Stimulated activated CD4-positive, alpha-beta T cell treated with anti-CD3 and anti-CD28 coated beads, Interleukin-4, amount 100 ng/mL, for 4 hours (primary cell): ENCODE measurements around the gene TNNI3.
"Not testable (repeated sequence)": the region's sequence is repeated elsewhere in the genome, so short reads cannot be mapped to it uniquely, and the experiment has no call there.

Experiments
- DNase-seq, 2 experiments: peaks; one replicate each; pipeline ENCODE4 v3.0.0-alpha.2; 2020

TNNI3 gene

GRCh38 chr19:55172741-55173140, 15.2 kb upstream of the TNNI3 start:
- DNase-seq = no peak

DNA sequence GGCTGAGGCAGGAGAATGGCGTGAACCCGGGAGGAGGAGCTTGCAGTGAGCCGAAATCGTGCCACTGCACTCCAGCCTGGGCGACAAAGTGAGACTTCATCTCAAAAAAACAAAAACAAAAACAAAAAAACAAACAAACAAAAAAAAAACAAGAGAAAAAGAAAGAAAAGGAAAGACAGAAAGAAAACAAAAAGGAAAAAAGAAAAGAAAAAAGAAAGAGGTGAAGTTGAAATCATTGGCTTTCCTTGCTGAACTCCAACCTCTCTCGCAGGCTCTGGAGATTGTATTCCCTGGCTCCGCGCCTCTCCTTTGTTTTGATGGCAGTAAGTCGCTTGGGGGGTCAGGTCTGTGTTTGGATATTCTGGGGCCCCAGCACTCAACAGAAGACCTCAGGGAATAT, 14.8 kb upstream of the TNNI3 start:
- not testable (repeated sequence) for DNase-seq

GRCh38 chr19:55171440-55171839, 13.9 kb upstream of the TNNI3 start:
- DNase-seq = no peak

- no peak for DNase-seq
These were observed 11.6 kb upstream of the TNNI3 start for GRCh38 chr19:55169136-55169535.

DNA sequence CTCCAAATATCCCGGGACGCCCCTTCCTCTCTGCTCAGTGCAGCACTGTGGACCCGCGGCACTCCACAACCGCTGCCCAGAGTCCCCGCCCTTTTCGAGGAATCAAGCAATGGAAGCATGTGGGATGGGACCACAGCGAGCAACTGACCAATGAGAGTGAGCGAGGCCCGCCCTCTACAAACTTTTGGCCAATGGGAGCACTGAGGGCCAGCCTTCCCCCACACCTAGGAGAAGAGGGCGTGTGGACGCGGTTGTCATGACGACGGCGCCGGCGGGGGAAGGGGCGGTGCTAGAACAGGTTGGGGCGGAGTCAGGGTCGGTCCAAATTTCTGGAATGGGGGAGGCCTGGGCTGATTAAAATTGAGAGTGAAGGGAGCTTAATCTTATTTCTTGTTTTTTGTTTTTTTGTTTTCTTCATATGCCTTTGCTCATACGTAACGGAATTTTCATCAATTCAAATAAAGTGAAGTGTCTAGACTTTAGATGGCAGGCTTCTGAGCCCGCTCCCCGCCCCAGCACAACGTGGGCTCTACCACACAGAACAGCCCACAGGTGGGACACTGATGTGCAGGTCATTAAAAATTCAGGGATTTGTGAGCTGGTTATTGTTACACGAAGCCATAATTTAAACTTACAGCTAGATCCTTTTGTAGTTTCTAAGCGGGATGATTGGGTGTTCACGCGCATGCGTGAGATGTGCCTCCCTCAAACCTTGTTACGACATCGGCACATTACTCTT, 9.2 kb upstream of the TNNI3 start, which contains the start of gene DNAAF3:
TSS of gene DNAAF3 (minus strand) at position 84 of the 739 bp plus-strand sequence. CDS start 200 bp downstream, outside the sequence.
- DNase-seq = peak; percentile 68 to 70

DNA sequence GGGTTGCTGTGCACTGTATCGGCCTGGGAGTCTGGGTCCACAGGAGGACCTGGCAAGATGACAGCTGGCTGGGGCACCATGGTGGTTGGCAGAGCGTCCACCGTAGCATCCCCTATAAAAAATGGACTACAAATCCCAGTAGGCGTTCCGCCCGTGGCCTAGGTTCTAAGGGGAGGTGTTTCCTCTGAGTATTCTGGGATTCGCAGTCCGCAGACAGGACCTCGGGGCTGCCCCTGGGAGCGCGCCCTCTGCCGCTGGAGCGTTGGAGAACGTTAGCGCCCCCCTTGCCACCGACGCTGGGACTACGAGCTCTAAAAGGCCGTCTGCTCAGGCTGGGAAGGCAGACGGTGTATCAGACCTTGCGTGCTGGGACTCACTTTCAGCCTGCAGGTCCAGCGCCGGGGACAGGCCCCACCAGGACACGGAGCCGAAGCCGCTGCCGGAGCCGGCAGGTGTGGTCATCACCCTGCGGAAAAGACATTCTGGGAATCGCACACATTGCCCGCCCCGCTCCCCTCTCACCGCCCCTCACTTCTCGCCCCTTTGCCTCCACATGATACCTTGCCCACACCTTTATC, 8.5 kb upstream of the TNNI3 start:
- DNase-seq = peak; percentile 38 to 48

GRCh38 chr19:55161571-55162322, 4.2 kb upstream of the TNNI3 start:
- no peak for DNase-seq

- no peak for DNase-seq
These were observed 3.4 kb upstream of the TNNI3 start for GRCh38 chr19:55160986-55161365.

DNA sequence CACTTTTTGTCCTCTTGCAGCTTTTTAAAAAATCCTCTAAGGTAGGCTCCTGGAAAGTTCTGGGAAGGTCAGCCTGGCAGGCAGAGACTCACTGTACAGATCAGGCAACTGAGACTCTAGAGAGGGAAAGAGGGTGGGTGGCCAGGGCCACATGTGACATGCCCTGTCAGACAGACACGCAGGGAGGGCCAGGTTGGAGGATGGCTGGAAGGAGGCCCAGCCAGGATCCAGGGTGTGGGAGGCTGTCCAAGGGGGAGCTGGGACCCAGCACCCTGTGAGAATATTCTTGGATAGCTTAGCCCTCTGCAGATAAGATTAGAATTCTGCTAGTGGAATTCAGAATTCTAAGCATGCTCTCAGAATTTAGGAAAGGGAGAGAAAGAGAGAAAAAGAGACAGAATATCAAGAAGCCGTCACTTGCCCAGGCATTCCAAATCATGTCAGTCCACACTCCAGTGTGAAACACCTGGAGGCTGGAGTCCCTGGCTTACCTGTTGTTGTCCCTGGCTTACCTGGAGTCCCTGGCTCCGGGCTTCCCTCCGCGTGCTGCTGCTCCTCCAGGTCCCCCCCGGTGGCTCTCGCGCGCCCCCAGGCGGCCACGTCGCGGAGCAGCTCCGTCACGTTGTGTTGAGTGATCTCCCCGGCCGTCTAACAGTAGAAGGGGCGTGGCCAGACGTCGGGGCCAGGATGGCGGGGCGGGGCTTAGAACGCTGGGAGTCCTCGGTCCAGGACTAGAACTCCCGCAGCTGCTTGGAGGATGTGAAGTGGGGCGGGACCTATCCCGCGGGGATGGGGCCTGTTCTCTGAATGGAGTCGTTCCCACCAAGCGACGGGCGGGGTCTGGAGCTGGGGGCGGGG, 2.8 kb upstream of the TNNI3 start:
- DNase-seq = peak; percentile 84 to 85

- DNase-seq = no peak
These were observed 1.6 kb upstream of the TNNI3 start for GRCh38 chr19:55158848-55159749.

GRCh38 chr19:55158423-55158822, 891 bp upstream of the TNNI3 start:
- no peak for DNase-seq

DNA sequence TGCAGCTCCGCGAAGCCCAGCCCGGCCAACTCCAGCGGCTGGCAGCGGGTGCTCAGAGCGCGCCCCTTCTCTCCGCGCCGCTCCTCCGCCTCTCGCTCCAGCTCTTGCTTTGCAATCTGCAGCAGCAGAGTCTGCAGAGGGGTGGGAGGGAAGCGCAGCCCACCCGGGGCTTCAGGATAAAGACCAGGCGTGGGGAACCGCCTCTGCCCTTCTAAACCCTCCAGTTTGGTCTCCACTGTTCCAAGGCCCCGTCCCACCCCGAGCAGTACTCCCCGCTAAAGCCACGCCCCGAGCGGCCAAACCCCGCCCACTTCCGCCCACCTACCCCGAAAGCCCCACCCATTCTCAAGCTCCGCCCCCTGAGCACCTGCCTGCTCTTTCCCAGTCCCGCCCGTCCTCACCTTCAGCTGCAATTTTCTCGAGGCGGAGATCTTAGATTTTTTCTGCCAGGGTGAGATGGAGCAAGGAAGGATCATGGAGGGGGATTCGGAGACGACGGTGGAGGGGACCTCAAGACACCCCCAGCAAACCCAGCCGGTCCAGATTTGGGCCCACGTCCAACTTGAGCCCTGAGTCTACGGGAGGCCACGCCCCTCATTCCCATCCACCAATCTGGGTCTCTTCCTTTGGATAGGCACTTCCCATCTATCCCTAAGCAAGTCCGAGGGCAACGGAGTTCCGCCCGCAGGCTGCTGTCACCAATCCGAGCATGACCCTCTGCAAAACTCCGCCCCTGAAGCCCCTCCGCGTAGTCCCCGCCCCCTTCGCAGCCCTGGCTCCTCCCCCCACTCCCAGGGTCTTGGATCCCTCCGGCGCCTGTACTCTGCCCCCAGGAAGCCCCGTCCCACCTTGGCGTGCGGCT, 1.1 kb downstream of the TNNI3 start:
- DNase-seq = peak in 1 of 2 experiments; percentile 24

DNA sequence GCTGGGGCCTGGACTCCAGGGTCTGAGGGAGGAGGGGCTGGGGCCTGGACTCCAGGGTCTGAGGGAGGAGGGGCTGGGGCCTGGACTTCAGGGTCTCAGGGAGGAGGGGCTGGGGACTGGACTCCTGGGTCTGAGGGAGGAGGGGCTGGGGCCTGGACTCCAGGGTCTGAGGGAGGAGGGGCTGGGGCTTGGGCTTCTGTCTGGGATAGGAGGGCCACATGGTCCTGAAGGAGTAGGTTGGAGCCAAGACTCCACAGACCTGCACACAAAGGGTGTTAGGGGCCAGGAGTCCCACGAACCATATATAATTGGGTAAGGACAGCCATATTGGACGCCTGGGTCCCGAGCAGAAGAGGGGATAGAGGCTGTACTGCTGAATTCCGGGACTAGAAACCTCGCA, 1.7 kb downstream of the TNNI3 start:
- not testable (repeated sequence) for DNase-seq

- no peak for DNase-seq
These were observed 3.8 kb downstream of the TNNI3 start for GRCh38 chr19:55153652-55154264.

- DNase-seq = no peak
These were observed 5.5 kb downstream of the TNNI3 start for GRCh38 chr19:55152017-55152416.

DNA sequence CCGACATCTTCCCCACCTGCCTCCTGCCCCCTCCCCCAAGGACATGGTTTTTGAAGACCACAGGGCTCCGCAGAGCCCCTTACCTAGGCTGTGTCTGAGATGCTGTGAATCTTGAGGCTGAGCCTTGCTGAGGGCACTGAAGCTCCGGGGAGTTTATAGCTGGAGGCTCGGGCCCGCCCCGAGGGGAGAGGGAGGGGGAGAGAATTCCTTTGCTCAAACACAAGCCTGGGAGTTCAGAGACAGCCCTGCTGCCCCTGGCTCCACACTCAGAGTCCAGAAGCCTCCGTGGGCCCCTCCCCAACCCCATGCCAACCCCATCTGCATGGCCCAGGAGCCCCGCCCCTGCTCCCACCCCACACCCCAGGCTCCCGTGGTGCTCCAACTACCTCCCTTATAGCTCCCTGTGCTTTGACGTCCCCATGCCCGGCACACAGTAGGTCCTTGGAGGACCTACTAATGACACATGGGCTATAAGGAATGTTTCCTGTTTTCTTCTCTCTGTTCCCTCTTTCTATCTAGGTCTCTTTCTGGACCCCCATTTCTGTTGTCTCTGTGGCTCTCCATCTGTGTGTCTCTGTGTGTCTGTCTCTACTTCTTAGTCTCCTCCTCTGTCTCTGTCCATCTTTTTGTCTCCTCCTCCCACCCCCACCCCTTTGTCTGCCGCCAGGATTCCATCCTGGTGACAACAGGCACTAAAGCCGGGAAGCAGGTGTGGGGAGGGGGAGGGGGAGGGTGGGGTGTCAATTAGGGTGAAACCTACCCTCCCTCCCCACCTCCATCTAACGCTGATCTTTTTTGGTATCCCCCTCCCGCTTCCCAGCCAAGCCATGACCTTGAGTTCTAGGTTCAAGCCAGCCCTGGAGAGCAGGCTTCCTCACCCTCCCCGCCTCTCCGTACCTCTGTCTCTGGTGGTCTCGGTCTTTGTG, 8.2 kb downstream of the TNNI3 start, which contains the start of gene TNNT1:
TSS of gene TNNT1 (minus strand) at position 129 of the 926 bp plus-strand sequence. CDS start 2,049 bp downstream, outside the sequence.
- no peak for DNase-seq

GRCh38 chr19:55147545-55148251, 9.8 kb downstream of the TNNI3 start:
- no peak for DNase-seq

- no peak for DNase-seq
These were observed 10.7 kb downstream of the TNNI3 start for GRCh38 chr19:55146705-55147273.
